COLO668 (cell line): Measurements from ENCODE around the gene HTRA2.
"Not testable (repeated sequence)": the region's sequence is repeated elsewhere in the genome, so short reads cannot be mapped to it uniquely, and the experiment has no call there.

Source experiments
- DNase-seq: peaks from one replicate; lab custom pipeline; 2025; ENCODE audit not compliant: unreplicated experiment; lab: John Stamatoyannopoulos, UW

Gene HTRA2

DNA sequence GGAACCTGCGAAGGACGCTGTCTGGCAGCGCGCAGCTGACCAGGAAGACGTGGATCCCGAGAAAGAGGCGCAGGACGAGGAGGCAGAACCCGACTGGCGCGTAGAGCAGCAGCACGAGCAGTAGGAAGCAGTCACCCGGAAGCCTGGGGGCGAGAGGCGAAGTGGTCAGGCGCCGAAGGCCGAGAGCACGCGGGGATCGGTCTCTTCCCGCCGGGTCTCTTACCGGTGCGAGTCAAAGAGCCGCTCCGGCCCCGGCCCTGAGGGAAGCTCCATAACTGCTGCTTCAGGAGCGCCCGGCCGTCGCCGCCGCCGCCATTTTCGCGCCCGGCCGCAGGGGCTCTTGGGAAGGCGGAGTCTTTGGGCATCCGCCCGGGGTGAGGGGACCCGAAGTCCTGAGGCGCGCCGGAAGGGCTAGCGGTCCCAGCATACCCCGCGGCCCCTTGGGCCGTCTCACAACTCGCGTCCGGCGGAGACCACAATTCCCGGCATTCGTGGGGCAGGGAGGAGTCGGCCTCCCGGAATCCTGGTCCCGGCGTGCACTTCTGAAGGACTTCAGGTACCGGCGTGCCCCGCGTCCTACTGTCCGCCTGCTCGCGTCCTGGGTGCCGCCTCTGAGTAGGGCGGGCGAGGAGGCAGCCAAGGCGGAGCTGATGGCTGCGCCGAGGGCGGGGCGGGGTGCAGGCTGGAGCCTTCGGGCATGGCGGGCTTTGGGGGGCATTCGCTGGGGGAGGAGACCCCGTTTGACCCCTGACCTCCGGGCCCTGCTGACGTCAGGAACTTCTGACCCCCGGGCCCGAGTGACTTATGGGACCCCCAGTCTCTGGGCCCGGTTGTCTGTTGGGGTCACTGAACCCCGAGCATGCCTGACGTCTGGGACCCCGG, at the start of gene HTRA2, which contains the start of gene AUP1:
Gene HTRA2 (plus strand): TSS at position 577 of the 882 bp plus-strand sequence. CDS start 74 bp downstream, at position 651.
Gene AUP1 (minus strand): TSS at position 350 of the 882 bp plus-strand sequence. CDS start 77 bp downstream, at position 273.
- DNase-seq, result peak; percentile 99

GRCh38 chr2:74481431-74481830, 48.3 kb upstream of the HTRA2 start:
- DNase-seq, result no peak

GRCh38 chr2:74481961-74482800, 47.6 kb upstream of the HTRA2 start:
- peak; percentile 73 for DNase-seq

GRCh38 chr2:74482801-74483674, 46.7 kb upstream of the HTRA2 start, which contains the start of the genes CCDC142 and TTC31:
Gene CCDC142 (minus strand): TSS chr2:74482998. CDS start chr2:74482837, 161 bp downstream.
Gene TTC31 (plus strand): TSS chr2:74483081. CDS start chr2:74483096, 15 bp downstream.
- DNase-seq, result peak; percentile 92

- not testable (repeated sequence) for DNase-seq
These were observed 46.0 kb upstream of the HTRA2 start for GRCh38 chr2:74483675-74484164.

- DNase-seq, result no peak
These were observed 43.6 kb upstream of the HTRA2 start for GRCh38 chr2:74486141-74486540.

DNA sequence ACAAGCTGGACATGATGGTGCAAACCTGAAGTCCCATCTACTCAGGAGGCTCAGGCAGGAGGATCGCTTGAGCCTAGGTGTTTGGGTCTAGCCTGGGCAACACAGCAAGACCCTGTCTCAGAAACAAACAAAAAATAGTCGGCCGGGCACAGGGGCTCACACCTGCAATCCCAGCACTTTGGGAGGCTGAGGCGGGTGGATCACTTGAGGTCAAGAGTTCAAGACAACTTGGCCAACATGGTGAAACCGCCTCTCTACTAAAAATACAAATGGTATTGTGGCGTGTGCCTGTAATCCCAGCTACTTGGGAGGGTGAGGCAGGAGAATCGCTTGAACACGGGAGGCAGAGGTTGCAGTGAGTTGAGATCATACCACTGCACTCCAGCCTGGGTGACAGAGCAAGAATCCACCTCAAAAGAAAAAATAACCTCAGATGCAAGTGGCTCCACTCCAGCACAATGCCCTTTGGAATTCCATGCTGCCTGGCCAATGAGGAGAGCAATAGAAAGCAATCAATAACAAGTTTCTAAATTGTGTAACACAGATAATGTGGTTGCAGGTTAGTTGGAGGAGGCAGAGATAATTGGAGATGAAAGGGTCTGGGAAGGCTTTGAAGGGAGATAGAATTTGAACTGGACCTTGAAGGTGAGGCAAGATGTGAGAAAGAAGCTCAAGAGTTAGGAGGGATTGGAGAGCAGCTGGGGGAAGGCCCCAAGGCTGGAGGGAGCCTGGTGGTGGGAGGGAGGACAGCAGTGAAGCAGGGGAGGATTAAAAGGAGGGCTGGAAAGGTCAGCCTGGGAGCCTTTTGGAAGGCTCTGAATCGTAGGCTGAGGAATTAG, 40.9 kb upstream of the HTRA2 start:
- DNase-seq, result no peak

GRCh38 chr2:74489906-74490305, 39.8 kb upstream of the HTRA2 start:
- no peak for DNase-seq

GRCh38 chr2:74491648-74492544, 37.8 kb upstream of the HTRA2 start:
- no peak for DNase-seq

DNA sequence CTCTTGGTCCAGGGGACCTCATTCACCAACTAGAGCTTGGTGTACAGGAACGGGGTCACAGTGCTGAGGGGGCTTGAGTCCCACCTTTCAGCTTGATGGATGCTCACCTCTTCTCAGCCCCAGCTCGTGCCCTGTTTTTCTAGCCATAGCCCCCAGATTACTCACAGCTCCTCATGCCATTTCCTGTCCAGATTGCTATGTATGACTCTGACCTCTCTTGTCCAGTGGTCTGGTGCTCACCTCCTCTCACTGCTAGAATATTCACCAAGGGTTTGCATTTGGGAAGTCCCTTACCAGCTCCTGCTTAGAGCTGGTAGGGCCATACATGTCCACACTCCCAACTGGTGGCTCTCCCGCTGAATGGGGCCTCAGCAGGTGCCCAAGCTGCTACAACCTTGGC, 36.2 kb upstream of the HTRA2 start:
- no peak for DNase-seq

DNA sequence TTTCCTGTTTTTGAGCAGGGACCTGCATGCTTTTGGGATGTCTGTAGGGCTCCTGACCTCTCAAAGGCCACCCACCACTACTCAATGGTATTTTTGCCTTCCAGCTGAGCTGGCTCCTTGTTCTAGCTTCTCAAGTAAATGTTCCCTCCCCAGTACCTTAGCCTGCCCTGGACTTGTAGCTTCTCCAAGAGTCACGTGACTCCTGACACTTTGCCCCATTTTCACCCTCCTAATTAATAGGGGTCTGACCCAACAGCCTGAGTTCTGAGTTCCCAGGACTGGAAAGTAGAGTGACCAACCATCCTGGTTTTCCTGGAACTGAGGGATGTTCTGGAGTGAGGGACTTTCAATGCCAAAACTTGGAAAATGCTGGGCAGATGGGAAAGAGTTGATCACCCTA, 34.3 kb upstream of the HTRA2 start:
- no peak for DNase-seq

DNA sequence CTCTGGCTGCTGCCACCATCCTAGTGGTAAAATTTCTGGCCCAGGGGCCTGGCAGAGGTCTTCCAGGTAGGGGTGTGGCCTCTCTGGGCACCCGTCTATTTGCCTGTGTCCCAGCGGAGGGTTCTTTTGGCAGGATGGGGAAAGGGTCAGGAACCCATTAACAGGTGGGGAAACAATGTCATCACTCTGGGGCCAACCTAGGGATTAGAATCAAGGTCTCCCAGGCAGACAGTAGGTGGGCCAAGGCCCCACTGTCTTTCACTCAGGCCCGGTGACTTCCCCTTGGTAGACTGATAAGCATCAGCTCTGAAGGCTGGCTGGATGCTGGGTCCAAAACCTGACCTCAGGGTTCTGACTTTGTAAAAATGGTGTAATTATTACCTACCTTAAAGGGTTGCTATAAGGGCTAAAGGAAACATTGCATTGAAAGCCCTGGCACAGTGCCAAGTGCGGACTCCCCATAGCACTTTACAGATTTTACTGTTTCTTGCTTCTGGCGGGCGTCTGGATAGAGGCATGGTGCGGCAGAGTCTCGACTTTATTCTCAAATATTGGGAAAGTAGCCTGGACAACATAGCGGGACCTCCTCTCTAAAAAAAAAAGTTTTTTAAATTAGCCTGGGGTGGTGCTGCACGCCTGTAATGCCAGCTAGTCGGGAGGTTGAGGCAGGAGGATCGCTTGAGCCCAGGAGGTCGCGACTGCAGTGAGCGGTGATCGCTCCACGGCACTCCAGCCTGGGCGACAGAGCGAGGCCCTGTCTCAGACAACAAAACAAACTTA, 32.5 kb upstream of the HTRA2 start:
- peak; percentile 39 for DNase-seq

DNA sequence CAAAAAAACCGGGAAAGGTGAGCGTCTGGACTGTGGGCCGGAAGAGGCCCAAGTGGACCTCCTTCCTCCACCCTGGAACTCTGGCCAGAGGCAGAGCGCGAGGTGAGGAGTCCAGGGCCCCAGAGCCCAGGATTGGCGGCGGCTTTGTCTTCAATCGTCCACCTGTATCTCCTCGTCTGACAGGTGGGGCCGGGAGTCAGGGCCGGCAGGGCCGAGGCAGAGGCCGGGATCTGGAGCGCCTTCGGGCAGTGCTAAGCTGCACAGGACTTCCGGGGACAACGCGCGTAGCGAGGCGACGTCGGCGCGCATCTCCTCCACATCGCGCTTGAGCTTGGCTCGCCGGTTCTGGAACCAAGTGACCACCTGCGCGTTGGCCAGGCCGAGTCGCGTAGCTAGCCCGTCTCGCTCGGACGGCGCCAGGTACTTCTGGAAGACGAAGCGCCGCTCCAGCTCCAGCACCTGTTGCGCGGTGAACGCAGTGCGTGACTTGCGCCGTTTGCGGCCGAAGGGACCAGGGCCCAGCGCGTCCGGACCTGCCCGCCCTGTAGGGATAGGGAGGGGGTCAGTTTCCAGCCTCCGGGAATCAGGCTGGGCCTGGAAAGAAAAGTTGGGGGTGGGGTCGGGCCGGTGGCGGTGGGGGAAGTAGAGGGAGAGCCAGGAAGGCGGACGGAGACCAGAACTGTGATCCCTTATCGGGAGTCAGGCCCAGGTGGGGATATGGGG, 31.8 kb upstream of the HTRA2 start:
- DNase-seq, result peak; percentile 86

DNA sequence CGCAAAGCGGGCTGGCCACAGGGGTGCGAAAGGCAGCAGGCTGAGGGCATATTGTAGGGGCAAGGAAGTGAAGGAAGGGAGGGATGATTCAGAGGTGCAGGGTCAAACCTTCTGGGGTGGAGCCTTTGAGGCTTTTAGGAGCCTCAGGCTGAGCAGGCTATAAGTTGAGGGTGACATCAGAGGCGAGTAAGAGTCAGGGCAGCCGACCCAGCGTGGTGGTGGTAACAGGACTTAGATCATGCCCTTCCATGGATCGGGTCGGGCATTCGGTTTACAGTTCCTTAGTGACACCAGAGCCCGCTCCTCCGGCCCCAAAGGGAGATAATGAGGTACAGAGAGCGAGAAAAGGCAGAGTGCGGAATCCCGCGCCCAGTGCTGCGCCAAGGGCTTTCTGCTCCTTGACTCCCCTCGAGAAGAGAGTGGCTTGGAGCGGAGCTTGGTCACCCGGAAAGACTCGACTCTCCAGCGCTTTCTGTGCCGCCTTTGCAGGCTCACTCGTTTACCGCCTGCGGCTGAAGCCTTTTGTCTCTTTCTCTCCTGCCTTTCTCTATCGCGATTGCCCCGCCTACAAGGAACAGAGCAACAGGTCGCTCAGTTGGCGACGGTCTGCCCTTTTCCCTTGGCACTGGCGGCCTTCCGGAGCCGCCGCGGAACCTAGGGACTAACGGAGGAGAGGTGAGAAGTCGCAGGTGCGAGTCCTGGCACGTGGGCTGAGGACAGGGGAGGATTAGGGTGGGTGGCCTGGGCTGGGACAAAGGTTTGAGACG, 31.1 kb upstream of the HTRA2 start:
- DNase-seq, result peak; percentile 60

DNA sequence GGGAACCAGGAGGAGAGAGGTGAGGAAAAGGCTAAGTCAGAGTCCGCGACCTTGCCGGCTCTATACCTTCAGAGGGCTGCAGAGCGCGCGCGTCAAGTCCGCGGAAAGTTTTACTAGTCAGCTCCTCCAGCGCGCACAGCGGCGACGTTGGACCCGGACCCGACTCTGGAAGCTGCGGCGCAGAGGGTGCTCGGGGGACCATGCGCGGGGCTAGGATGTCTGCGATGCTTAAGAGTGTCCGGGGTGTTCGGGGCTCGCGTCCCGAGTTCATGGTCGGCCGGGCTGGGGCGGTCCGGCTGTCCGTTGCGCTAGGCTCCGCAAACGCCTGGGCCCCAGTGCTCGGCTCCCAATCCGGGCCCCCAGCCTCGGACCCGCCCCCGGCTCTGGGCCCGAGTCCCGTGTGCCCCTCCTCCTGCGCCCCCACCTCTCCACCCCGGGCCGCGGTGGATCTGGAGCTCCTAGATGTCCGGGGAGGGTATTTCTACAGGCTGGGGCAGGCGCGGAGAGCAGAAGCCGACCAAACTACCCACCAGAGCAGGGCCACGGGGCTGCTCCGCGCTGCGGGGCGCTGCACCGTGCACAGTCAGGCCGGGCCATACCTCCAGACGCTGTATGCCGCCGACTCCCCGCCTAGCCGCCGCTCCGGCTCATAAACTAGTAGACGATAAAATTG, 30.3 kb upstream of the HTRA2 start, which contains the start of gene LBX2:
Gene LBX2 (minus strand): TSS at position 337 of the 673 bp plus-strand sequence. CDS start 66 bp downstream, at position 271.
- no peak for DNase-seq
